H9 (cell line): ENCODE data around the gene IGFALS. TPM values are rescaled to one million over a fixed set of nuclear protein-coding genes. Genes with fewer than 3 reads are reported as not detected.

Source experiments
- DNase-seq: peaks from one replicate; pipeline ENCODE4 v3.0.0-alpha.2; 2017
- H2AFZ ChIP-seq: one replicate; pipeline ENCODE4 v1.6.1; 2013; ENCODE audit warnings: mild to moderate bottlenecking, low read length, control low read depth, moderate library complexity
- H2AK5ac ChIP-seq: 2 replicates; pipeline ENCODE4 v1.6.1; 2013; ENCODE audit warnings: low read length, control low read depth, mixed read lengths; ENCODE audit not compliant: insufficient read length
- H2BK120ac ChIP-seq: one replicate; pipeline ENCODE4 v1.6.1; 2013; ENCODE audit warnings: low read depth, mild to moderate bottlenecking, low read length, control low read depth, inconsistent platforms; ENCODE audit not compliant: poor library complexity, severe bottlenecking
- H2BK12ac ChIP-seq: 2 replicates; pipeline ENCODE4 v1.6.1; 2013; ENCODE audit warnings: low read length, control low read depth, mixed read lengths, low read depth; ENCODE audit not compliant: insufficient read length
- H2BK15ac ChIP-seq: 2 replicates; pipeline ENCODE4 v1.6.1; 2013; ENCODE audit warnings: low read depth, low read length, control low read depth
- H2BK20ac ChIP-seq: one replicate; pipeline ENCODE4 v1.6.1; 2013; ENCODE audit warnings: low read depth, mild to moderate bottlenecking, low read length, control low read depth, inconsistent platforms; ENCODE audit not compliant: poor library complexity, severe bottlenecking
- H2BK5ac ChIP-seq: 2 replicates; pipeline ENCODE4 v1.6.1; 2013; ENCODE audit warnings: low read length, control low read depth, mixed read lengths; ENCODE audit not compliant: insufficient read length
- H3K14ac ChIP-seq: 2 replicates; pipeline ENCODE4 v1.6.1; 2013; ENCODE audit warnings: low read length, control low read depth; ENCODE audit not compliant: insufficient read depth
- H3K18ac ChIP-seq: 2 replicates; pipeline ENCODE4 v1.6.1; 2013; ENCODE audit warnings: low read depth, mild to moderate bottlenecking, mixed read lengths, low read length, control low read depth; ENCODE audit not compliant: insufficient read length
- H3K23ac ChIP-seq: 2 replicates; pipeline ENCODE4 v1.6.1; 2013; ENCODE audit warnings: low read length, control low read depth, mixed read lengths, low read depth; ENCODE audit not compliant: insufficient read length
- H3K23me2 ChIP-seq: 2 replicates; pipeline ENCODE4 v1.6.1; 2013; ENCODE audit warnings: low read depth, mild to moderate bottlenecking, mixed read lengths, low read length, control low read depth; ENCODE audit not compliant: insufficient read length, poor library complexity, severe bottlenecking
- H3K27ac ChIP-seq: 2 replicates; pipeline ENCODE4 v1.5.1; 2013; ENCODE audit warnings: low read length, control low read depth, mixed read lengths, low read depth; ENCODE audit not compliant: insufficient read length
- H3K27me3 ChIP-seq: 2 replicates; pipeline ENCODE4 v1.6.1; 2013; ENCODE audit warnings: low read length, control low read depth, inconsistent platforms; ENCODE audit not compliant: insufficient read depth
- H3K4ac ChIP-seq: 2 replicates; pipeline ENCODE4 v1.6.1; 2013; ENCODE audit warnings: low read depth, mild to moderate bottlenecking, control low read depth, inconsistent platforms, low read length, moderate library complexity
- H3K4me1 ChIP-seq: 2 replicates; pipeline ENCODE4 v1.6.1; 2013; ENCODE audit warnings: low read length, control low read depth, inconsistent platforms; ENCODE audit not compliant: insufficient read depth
- H3K4me2 ChIP-seq: 2 replicates; pipeline ENCODE4 v1.6.1; 2013; ENCODE audit warnings: low read length, control low read depth, mixed read lengths; ENCODE audit not compliant: insufficient read length, insufficient read depth
- H3K56ac ChIP-seq: 2 replicates; pipeline ENCODE4 v1.6.1; 2013; ENCODE audit warnings: low read depth, mild to moderate bottlenecking, mixed read lengths, low read length, control low read depth; ENCODE audit not compliant: insufficient read length
- H3K79me1 ChIP-seq: 2 replicates; pipeline ENCODE4 v1.6.1; 2013; ENCODE audit warnings: low read depth, mild to moderate bottlenecking, moderate library complexity, low read length, control low read depth, inconsistent platforms; ENCODE audit not compliant: insufficient read depth, poor library complexity, severe bottlenecking
- H3K79me2 ChIP-seq: 2 replicates; pipeline ENCODE4 v1.6.1; 2013; ENCODE audit warnings: low read length, control low read depth, inconsistent platforms; ENCODE audit not compliant: insufficient read depth
- H3K9ac ChIP-seq: 2 replicates; pipeline ENCODE4 v1.6.1; 2013; ENCODE audit warnings: low read length, control low read depth, mixed read lengths; ENCODE audit not compliant: insufficient read length; ENCODE audit errors: extremely low read depth
- H3K9me3 ChIP-seq: one replicate; pipeline ENCODE4 v1.6.1; 2013; ENCODE audit warnings: low read depth, low read length, inconsistent platforms; ENCODE audit not compliant: control insufficient read depth
- H3T11ph ChIP-seq: one replicate; pipeline ENCODE4 v1.6.1; 2013; ENCODE audit warnings: mild to moderate bottlenecking, low read length, control low read depth, inconsistent platforms
- H4K20me1 ChIP-seq: one replicate; pipeline ENCODE4 v1.6.1; 2013; ENCODE audit not compliant: control insufficient read depth, insufficient read length, insufficient read depth
- H4K5ac ChIP-seq: 2 replicates; pipeline ENCODE4 v1.6.1; 2013; ENCODE audit warnings: low read depth, mild to moderate bottlenecking, mixed read lengths, low read length, control low read depth; ENCODE audit not compliant: insufficient read length
- H4K8ac ChIP-seq: replicated peaks from 2 replicates; pipeline ENCODE4 v1.6.1; 2013; ENCODE audit warnings: low read length, control low read depth, mixed read lengths, low read depth; ENCODE audit not compliant: insufficient read length
- H4K91ac ChIP-seq: 2 replicates; pipeline ENCODE4 v1.6.1; 2013; ENCODE audit warnings: low read depth, mild to moderate bottlenecking, moderate library complexity, mixed read lengths, low read length, control low read depth; ENCODE audit not compliant: insufficient read length
- H3K27ac Mint-ChIP-seq, 3 experiments: 2 replicates in 2 of 3; 3 replicates in 1 of 3; pipeline ENCODE4 v1.8.0; 2020 to 2021; ENCODE audit warnings: mixed read lengths in 3 of 3, mild to moderate bottlenecking in 1 of 3, moderate library complexity in 1 of 3
- H3K27me3 Mint-ChIP-seq: 2 replicates; pipeline ENCODE4 v1.8.0; 2021; ENCODE audit warnings: low read depth, mild to moderate bottlenecking, moderate library complexity, mixed read lengths
- H3K36me3 Mint-ChIP-seq, 3 experiments: 2 replicates in 2 of 3; 3 replicates in 1 of 3; pipeline ENCODE4 v1.8.0; 2020 to 2021; ENCODE audit warnings: low read depth in 3 of 3, mixed read lengths in 3 of 3; ENCODE audit not compliant: insufficient read depth in 1 of 3
- H3K4me1 Mint-ChIP-seq, 2 experiments: 2 replicates each; pipeline ENCODE4 v1.8.0; 2020; ENCODE audit warnings: mixed read lengths in 2 of 2
- H3K4me3 Mint-ChIP-seq, 2 experiments: 2 replicates in 1 of 2; 3 replicates in 1 of 2; pipeline ENCODE4 v1.8.0; 2020 to 2021; ENCODE audit warnings: mild to moderate bottlenecking in 2 of 2, mixed read lengths in 2 of 2, moderate library complexity in 1 of 2
- H3K9me3 Mint-ChIP-seq, 2 experiments: 2 replicates in 1 of 2; 3 replicates in 1 of 2; pipeline ENCODE4 v1.8.0; 2020; ENCODE audit warnings: mild to moderate bottlenecking in 2 of 2, mixed read lengths in 2 of 2, moderate library complexity in 1 of 2
- WGBS: extraction: QIAGEN DNeasy Blood & Tissue Kit; methylation state at CpG from one replicate; pipeline ENCODE4 v1.1.7; 2013; ENCODE audit warnings: missing lambda C conversion rate, low lambda C conversion rate, mixed read lengths; ENCODE audit not compliant: insufficient read length; ENCODE audit errors: extremely low coverage; 5-methylcytosine and 5-hydroxymethylcytosine counted together
- total RNA-seq: library from RNA; stranded (reverse); gene quantifications from 2 replicates; pipeline ENCODE4 v1.2.1, GENCODE V29; 2021
- TF ChIP-seq, protein P1 (sequence below): fragments of 200-600 bp; sonication (generic); conservative IDR thresholded peaks from 3 replicates; pipeline ENCODE4 v1.8.0; 2021; ENCODE audit warnings: antibody characterized with exemption, mild to moderate bottlenecking

The IGFALS gene
- total RNA-seq, 1 experiment from 2014 or later = not detected

DNA sequence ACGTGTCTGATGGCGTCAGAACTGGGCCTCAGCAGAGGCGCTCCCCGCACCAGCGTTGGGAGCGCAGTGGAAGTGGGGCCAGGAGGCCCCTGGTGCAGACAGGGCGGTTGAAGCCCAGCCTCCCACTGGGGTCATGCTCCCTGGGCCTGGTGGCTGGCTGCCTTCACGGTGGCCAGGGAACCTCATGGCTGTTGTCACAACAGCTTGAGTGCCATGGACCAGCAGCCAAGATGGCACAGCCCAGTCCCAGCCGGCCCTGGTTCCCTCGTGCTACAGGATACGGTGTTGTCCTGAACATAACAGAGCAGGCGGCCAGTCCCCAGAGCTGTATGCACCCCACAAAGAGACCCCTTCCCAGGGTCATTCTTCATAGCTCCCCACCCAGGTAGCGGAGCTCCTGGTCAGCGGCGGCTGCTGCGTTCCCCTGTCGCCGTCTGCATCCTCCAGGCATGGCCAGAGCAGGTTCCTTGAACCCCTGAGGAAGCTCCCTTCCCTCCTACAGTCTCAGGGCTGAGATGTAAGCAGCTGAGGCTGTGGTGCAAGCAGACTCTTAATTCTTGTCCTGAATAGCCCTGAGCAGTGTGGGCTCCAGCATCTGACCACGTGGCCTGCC lies 51.8 kb downstream of the IGFALS start:
- DNase-seq = no peak
- no peaks in the 10 kb centered on the region for H3K79me1 ChIP-seq
- H3K4me2 ChIP-seq = no peak overlapping the region
- no peak overlapping the region for H3K4me3 Mint-ChIP-seq
- H3K27ac ChIP-seq = no peak overlapping the region
- no peaks in the 10 kb centered on the region for H3K23me2 ChIP-seq
- H3K27me3 Mint-ChIP-seq = no peaks in the 10 kb centered on the region; the same call in 1 of the 2 replicates
- H3T11ph ChIP-seq = no peak overlapping the region
- no peak overlapping the region for H3K27ac Mint-ChIP-seq
- no peaks in the 10 kb centered on the region for H3K4me1 ChIP-seq
- no peak overlapping the region for H2BK120ac ChIP-seq
- no peak overlapping the region for H3K56ac ChIP-seq
- no peak overlapping the region for H3K23ac ChIP-seq
- H3K14ac ChIP-seq = no peak overlapping the region
- no peak overlapping the region for H3K4ac ChIP-seq
- no peak overlapping the region for H2AFZ ChIP-seq
- no peaks in the 10 kb centered on the region for H3K4me1 Mint-ChIP-seq
- no peak overlapping the region for H2BK15ac ChIP-seq
- H4K91ac ChIP-seq = no peak overlapping the region
- H3K9me3 Mint-ChIP-seq = no peaks in the 10 kb centered on the region
- no peak overlapping the region for H2AK5ac ChIP-seq
- peaks cover 0 to 3% (median 0%) of the 10 kb centered on the region in 3 experiments; a peak in 3 of 7 replicates for H3K36me3 Mint-ChIP-seq
- H4K20me1 ChIP-seq = peaks cover 3% of the 10 kb centered on the region
- no peak overlapping the region for H3K9ac ChIP-seq
- H3K27me3 ChIP-seq = no peaks in the 10 kb centered on the region
- H3K79me2 ChIP-seq = no peaks in the 10 kb centered on the region
- H2BK12ac ChIP-seq = no peak overlapping the region
- peaks cover 15% of the 10 kb centered on the region for H3K9me3 ChIP-seq
- no peak overlapping the region for H2BK20ac ChIP-seq
- H4K8ac ChIP-seq = no peak overlapping the region
- no peak overlapping the region for H3K18ac ChIP-seq
- TF ChIP-seq, protein P1, sequence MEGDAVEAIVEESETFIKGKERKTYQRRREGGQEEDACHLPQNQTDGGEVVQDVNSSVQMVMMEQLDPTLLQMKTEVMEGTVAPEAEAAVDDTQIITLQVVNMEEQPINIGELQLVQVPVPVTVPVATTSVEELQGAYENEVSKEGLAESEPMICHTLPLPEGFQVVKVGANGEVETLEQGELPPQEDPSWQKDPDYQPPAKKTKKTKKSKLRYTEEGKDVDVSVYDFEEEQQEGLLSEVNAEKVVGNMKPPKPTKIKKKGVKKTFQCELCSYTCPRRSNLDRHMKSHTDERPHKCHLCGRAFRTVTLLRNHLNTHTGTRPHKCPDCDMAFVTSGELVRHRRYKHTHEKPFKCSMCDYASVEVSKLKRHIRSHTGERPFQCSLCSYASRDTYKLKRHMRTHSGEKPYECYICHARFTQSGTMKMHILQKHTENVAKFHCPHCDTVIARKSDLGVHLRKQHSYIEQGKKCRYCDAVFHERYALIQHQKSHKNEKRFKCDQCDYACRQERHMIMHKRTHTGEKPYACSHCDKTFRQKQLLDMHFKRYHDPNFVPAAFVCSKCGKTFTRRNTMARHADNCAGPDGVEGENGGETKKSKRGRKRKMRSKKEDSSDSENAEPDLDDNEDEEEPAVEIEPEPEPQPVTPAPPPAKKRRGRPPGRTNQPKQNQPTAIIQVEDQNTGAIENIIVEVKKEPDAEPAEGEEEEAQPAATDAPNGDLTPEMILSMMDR = no peak
- H4K5ac ChIP-seq = no peak overlapping the region
- no CpG with 5 or more reads among the region's 19 CpGs for WGBS
- H2BK5ac ChIP-seq = no peak overlapping the region
